Prostate gland (tissue), 2 donors: ENCODE data around the gene SIM1. TPM values are rescaled to one million over a fixed set of nuclear protein-coding genes. Genes with fewer than 3 reads are reported as not detected.

Source experiments
- DNase-seq: peaks from one replicate; pipeline ENCODE4 v3.0.0-alpha.2; 2019; ENCODE audit warnings: low spot score
- H3K27ac ChIP-seq, 2 donors: fragments of 200-600 bp; sonication (generic); 2 replicates each; pipeline ENCODE4 v1.5.1; 2017 to 2019
- H3K27me3 ChIP-seq: fragments of 200-600 bp; sonication (generic); replicated peaks from 2 replicates; pipeline ENCODE4 v1.5.1; 2019; ENCODE audit not compliant: insufficient read depth
- H3K36me3 ChIP-seq, 2 donors: fragments of 200-600 bp; sonication (generic); 1 replicate in 1 of 2; 2 replicates in 1 of 2; pipeline versions ENCODE4 v1.5.1 to v1.8.1; 2017 to 2019
- H3K4me1 ChIP-seq: fragments of 200-600 bp; sonication (generic); replicated peaks from 2 replicates; pipeline ENCODE4 v1.5.1; 2019
- H3K4me3 ChIP-seq, 2 donors: fragments of 200-600 bp; sonication (generic); 2 replicates each; pipeline ENCODE4 v1.5.1; 2017 to 2019
- H3K9me3 ChIP-seq: fragments of 200-600 bp; sonication (generic); 2 replicates; pipeline ENCODE4 v1.5.1; 2017
- POLR2A ChIP-seq: fragments of 450-650 bp; IDR thresholded peaks from one replicate; pipeline ENCODE4 v1.6.1; 2016; ENCODE audit warnings: antibody characterized with exemption, mild to moderate bottlenecking
- POLR2AphosphoS5 ChIP-seq: sonication (generic); formaldehyde crosslinking; IDR thresholded peaks from one replicate; pipeline ENCODE4 v1.6.1; 2017; ENCODE audit warnings: antibody characterized with exemption
- WGBS: methylation state at CpG from one replicate; pipeline ENCODE4 v1.1.5; 2018; 5-methylcytosine and 5-hydroxymethylcytosine counted together
- intact Hi-C: fragments of 100-400 bp; cut with DNase I; formaldehyde crosslinking; loops from one replicate; pipeline ENCODE4 v1.14.2; 2022
- total RNA-seq, 2 donors: library from RNA; depleted of rRNA; stranded (reverse); fragments of >200 nt; gene quantifications; one replicate each; pipeline ENCODE4 v1.1.0, GENCODE V29; 2016
- TF ChIP-seq, protein P1 (sequence below), 4 experiments: fragments of 200-600 bp in 2 of 4; fragments of 450-650 bp in 2 of 4; sonication (generic) in 2 of 4; IDR thresholded peaks; 1 replicate in 3 of 4; 2 replicates in 1 of 4; pipeline ENCODE4 v1.5.1; 2016 to 2019; ENCODE audit warnings: antibody characterized with exemption in 4 of 4, mild to moderate bottlenecking in 2 of 4, moderate library complexity in 2 of 4

SIM1 gene
- total RNA-seq, 2 donors from 2014 or later = 0.85 TPM; not detected in 1

DNA sequence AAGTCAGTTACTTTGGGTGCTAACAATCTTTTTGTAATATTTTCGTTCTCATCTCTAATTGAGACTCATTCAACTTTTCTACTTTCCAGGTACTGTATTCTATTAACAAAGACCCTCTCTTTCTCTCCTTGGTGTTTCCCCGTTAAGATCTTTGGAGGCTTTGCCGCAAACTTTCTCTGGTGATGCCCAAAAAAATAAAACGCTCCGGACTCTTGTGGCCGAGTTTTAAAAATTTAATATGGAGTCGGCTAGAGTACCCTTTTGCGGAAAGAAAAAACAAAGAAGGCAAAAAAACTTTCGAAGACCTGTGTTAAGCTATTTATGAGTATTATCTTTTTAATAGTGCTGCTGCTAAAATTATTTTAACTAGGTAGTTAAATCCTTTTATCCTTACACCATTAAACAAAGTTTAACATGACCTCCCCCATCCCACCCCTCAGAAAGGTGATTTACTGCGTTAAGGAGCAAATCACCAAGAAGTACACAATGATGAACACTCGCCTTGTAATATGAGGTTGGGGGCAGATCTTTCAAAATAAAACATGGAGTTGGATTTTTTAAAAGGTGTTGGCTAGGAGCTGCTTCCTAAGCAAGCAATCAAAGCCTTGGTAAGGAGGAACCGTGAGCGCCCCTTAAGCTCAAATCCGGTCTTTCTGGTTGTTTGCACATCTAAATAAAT is 10.0 kb downstream of the SIM1 start:
- Histone ChIP-seq H3K36me3 (no peaks in the 10 kb centered on the region), H3K4me3 (no peak overlapping the region), H3K4me1 (no peaks in the 10 kb centered on the region), H3K9me3 (no peaks in the 10 kb centered on the region), H3K27ac (no peak overlapping the region), H3K27me3 (peaks cover 46% of the 10 kb centered on the region)
- TF ChIP-seq POLR2A = no peak
- TF ChIP-seq, protein P1, sequence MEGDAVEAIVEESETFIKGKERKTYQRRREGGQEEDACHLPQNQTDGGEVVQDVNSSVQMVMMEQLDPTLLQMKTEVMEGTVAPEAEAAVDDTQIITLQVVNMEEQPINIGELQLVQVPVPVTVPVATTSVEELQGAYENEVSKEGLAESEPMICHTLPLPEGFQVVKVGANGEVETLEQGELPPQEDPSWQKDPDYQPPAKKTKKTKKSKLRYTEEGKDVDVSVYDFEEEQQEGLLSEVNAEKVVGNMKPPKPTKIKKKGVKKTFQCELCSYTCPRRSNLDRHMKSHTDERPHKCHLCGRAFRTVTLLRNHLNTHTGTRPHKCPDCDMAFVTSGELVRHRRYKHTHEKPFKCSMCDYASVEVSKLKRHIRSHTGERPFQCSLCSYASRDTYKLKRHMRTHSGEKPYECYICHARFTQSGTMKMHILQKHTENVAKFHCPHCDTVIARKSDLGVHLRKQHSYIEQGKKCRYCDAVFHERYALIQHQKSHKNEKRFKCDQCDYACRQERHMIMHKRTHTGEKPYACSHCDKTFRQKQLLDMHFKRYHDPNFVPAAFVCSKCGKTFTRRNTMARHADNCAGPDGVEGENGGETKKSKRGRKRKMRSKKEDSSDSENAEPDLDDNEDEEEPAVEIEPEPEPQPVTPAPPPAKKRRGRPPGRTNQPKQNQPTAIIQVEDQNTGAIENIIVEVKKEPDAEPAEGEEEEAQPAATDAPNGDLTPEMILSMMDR (IDR thresholded peaks at IDR 0.05) = no peak
- TF ChIP-seq POLR2AphosphoS5 = no peak
- DNase-seq = no peak
- intact Hi-C loops = no loop called here
- 10% methylated on average over 14 of the region's 14 CpGs for WGBS

GRCh38 chr6:100453701-100454521 is 10.8 kb downstream of the SIM1 start:
- no peaks in the 10 kb centered on the region for H3K36me3 ChIP-seq
- DNase-seq = no peak
- H3K9me3 ChIP-seq = no peaks in the 10 kb centered on the region
- no peak overlapping the region for H3K27ac ChIP-seq
- intact Hi-C loops = no loop called here
- no peaks in the 10 kb centered on the region for H3K4me1 ChIP-seq
- TF ChIP-seq POLR2A = no peak
- TF ChIP-seq, protein P1 (IDR thresholded peaks at IDR 0.05) = no peak
- no peak for TF ChIP-seq POLR2AphosphoS5
- H3K27me3 ChIP-seq = peaks cover 42% of the 10 kb centered on the region
- H3K4me3 ChIP-seq = no peak overlapping the region
- WGBS = 7% methylated on average over 36 of the region's 36 CpGs

GRCh38 chr6:100452998-100453397 is 11.7 kb downstream of the SIM1 start:
- Histone ChIP-seq H3K9me3 (no peaks in the 10 kb centered on the region), H3K4me3 (no peak overlapping the region), H3K4me1 (no peaks in the 10 kb centered on the region), H3K27ac (no peak overlapping the region), H3K27me3 (peaks cover 51% of the 10 kb centered on the region), H3K36me3 (no peaks in the 10 kb centered on the region)
- no peak for DNase-seq
- intact Hi-C loops = no loop called here
- TF ChIP-seq POLR2A (no peak), POLR2AphosphoS5 (no peak)
- TF ChIP-seq, protein P1 (IDR thresholded peaks at IDR 0.05) = no peak
- 16% methylated on average over 3 of the region's 3 CpGs for WGBS

DNA sequence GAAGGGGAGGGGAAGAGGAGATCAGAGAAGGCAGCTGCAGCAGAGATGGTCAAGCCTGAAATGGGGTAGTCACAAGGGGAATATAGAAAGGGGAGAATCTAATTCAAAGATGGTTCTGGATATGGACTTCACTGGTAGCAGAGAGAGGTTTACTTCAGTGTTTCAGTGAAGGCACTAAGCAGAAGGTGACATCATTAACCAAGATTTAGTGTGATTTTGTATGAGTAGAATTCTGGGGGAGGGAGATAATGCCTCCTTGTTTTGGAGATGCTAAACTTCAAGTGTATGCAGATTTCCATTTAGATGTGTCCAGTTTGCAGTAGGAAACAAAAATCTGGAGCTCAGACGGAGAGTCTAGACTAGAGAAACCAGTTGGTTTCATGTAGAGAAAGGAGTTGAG is 13.1 kb downstream of the SIM1 start:
- intact Hi-C loops = no loop called here
- H3K4me1 ChIP-seq = no peaks in the 10 kb centered on the region
- H3K9me3 ChIP-seq = no peaks in the 10 kb centered on the region
- TF ChIP-seq POLR2AphosphoS5 = no peak
- TF ChIP-seq, protein P1 (IDR thresholded peaks at IDR 0.05) = no peak
- TF ChIP-seq POLR2A = no peak
- H3K27me3 ChIP-seq = peaks cover 53% of the 10 kb centered on the region
- H3K36me3 ChIP-seq = no peaks in the 10 kb centered on the region
- no peak overlapping the region for H3K27ac ChIP-seq
- H3K4me3 ChIP-seq = no peak overlapping the region
- WGBS = 60% methylated on average over 1 of the region's 1 CpG
- DNase-seq = no peak
